Measurements from ENCODE around the gene DUOXA2. TPM values are rescaled to one million over a fixed set of nuclear protein-coding genes. Genes with fewer than 3 reads are reported as not detected.
A peak's percentile ranks its signal among the peaks of the same experiment; 100 is the strongest.

DUOXA2 gene
- total and polyA plus RNA-seq, 12 donors, result not detected

DNA sequence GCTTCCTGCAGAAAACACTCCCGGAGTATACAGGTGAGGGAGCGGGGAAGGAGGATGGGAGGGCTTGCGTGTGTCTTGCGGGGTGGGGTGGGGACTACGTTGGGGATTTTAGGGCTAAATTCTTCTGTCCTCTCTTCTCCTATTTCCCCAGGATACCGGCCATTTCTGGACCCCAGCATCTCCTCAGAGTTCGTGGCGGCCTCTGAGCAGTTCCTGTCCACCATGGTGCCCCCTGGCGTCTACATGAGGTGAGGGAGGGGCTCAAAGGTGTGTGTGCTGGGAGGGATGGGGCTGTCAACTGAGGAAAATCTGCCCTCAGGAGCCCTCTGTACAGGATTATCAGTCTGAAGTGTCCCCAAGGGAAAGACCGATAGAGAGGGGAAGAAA is 22.2 kb downstream of the DUOXA2 start:
- no peaks in the 10 kb centered on the region for H3K36me3 ChIP-seq
- TF ChIP-seq, protein P1, sequence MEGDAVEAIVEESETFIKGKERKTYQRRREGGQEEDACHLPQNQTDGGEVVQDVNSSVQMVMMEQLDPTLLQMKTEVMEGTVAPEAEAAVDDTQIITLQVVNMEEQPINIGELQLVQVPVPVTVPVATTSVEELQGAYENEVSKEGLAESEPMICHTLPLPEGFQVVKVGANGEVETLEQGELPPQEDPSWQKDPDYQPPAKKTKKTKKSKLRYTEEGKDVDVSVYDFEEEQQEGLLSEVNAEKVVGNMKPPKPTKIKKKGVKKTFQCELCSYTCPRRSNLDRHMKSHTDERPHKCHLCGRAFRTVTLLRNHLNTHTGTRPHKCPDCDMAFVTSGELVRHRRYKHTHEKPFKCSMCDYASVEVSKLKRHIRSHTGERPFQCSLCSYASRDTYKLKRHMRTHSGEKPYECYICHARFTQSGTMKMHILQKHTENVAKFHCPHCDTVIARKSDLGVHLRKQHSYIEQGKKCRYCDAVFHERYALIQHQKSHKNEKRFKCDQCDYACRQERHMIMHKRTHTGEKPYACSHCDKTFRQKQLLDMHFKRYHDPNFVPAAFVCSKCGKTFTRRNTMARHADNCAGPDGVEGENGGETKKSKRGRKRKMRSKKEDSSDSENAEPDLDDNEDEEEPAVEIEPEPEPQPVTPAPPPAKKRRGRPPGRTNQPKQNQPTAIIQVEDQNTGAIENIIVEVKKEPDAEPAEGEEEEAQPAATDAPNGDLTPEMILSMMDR (IDR thresholded peaks at IDR 0.05), result peak in 3 of 9 donors; percentile 11 to 16 (median 14)
- peaks cover 0 to 8% (median 6%) of the 10 kb centered on the region in 9 donors for H3K4me1 ChIP-seq
- H3K4me3 ChIP-seq, result no peak overlapping the region
- no peaks in the 10 kb centered on the region for H3K9me3 ChIP-seq
- intact Hi-C loops (cut with DNase I), result no loop called here
- H3K27me3 ChIP-seq, result peaks cover 0 to 61% (median 43%) of the 10 kb centered on the region in 7 donors
- no peak overlapping the region for H3K27ac ChIP-seq
- DNase-seq, result no peak
- ATAC-seq, result no peak
- 17 to 18% methylated on average over 10 of the region's 10 CpGs for WGBS, 2 donors

DNA sequence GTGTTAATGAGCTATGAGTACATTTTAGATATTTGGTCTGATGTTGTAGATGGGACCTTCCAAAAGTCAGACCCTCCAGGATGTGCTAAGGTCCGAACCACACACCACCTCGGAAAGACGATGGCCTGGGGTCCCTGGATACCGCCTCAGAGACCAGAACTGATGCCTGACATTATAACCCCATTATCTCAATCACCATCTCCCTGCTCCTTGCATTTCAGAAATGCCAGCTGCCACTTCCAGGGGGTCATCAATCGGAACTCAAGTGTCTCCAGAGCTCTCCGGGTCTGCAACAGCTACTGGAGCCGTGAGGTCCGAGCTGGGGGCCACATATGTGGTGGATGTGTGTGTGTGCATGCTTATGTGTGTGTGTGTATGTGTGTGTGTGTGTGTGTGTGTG is 23.6 kb downstream of the DUOXA2 start:
- Histone ChIP-seq H3K4me3 (no peak overlapping the region), H3K27ac (no peak overlapping the region), H3K36me3 (no peaks in the 10 kb centered on the region), H3K4me1 (peaks cover 0 to 8% (median 6%) of the 10 kb centered on the region in 9 donors), H3K9me3 (no peaks in the 10 kb centered on the region), H3K27me3 (peaks cover 0 to 51% (median 39%) of the 10 kb centered on the region in 7 donors)
- TF ChIP-seq, protein P1 (IDR thresholded peaks at IDR 0.05), result no peak
- DNase-seq, result no peak
- intact Hi-C loops (cut with DNase I), result no loop called here
- WGBS, 2 donors, result 75 to 81% methylated on average over 8 of the region's 8 CpGs
- no peak for ATAC-seq

DNA sequence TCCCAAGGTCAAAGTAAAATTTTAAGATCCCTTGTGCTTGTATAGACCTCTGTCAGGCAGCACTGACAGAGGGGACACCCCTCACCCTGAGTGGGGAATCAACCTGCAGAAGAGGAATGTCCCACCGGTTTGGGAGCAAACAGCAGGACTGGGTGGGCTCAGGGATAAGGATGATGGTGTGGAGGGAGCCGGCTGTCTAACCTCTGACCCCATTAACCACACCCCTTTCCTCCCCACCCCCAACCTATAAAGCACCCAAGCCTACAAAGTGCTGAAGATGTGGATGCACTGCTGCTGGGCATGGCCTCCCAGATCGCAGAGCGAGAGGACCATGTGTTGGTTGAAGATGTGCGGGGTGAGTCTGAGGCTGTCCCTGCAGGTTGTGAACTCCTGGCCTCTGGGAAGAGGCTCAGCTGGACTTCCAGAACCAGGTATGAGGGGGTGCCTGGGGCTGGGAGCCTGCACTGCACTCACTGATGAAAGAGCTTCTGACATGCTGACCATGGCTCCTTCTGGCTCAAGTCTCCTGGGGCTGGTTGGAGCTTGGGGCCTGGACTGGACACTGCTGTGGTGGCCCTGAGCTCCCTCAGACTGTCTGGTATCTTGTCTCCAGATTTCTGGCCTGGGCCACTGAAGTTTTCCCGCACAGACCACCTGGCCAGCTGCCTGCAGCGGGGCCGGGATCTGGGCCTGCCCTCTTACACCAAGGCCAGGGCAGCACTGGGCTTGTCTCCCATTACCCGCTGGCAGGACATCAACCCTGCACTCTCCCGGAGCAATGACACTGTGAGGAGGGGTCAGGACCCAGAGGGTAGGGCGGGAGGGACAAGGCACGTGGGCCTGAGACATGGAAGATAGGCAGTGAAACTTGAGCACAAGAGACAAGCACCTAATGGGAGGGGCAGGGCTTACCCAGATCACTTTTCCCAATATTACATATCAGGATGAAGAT is 25.0 kb downstream of the DUOXA2 start:
- ATAC-seq, result peak in 4 of 8 donors; percentile 10 to 51 (median 40)
- intact Hi-C loops (cut with DNase I), result no loop called here
- 67 to 71% methylated on average over 12 of the region's 12 CpGs for WGBS, 2 donors
- no peak overlapping the region for H3K4me3 ChIP-seq
- TF ChIP-seq, protein P1 (IDR thresholded peaks at IDR 0.05), result no peak
- no peak for DNase-seq
- no peaks in the 10 kb centered on the region for H3K9me3 ChIP-seq
- H3K27ac ChIP-seq, result no peak overlapping the region
- no peaks in the 10 kb centered on the region for H3K36me3 ChIP-seq
- H3K27me3 ChIP-seq, result peaks cover 0 to 59% (median 28%) of the 10 kb centered on the region in 7 donors
- peaks cover 0 to 8% (median 6%) of the 10 kb centered on the region in 9 donors for H3K4me1 ChIP-seq

DNA sequence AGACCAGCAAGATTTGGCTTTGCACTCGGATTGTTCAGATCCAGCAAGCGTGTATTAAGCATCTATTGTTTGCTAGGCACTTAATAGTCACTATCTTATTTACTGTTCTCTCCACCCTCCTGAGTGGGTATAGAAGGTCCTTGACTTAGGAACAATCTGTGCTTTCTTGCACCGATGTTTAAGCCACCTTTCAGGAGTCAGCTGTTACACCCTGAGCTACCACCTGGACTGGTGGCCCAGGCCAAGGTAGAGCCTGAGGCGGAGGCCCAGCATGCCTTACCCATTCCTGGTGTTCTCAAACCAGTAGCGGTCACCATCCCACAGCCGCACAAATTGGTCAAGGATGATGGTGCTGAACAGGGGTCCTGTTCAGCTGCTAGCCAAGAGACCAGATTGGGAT is 25.6 kb downstream of the DUOXA2 start:
- WGBS, 2 donors, result 91 to 92% methylated on average over 6 of the region's 6 CpGs
- Histone ChIP-seq H3K9me3 (no peaks in the 10 kb centered on the region), H3K4me1 (peaks cover 0 to 7% (median 6%) of the 10 kb centered on the region in 9 donors), H3K27ac (no peak overlapping the region), H3K36me3 (no peaks in the 10 kb centered on the region), H3K27me3 (peaks cover 0 to 55% (median 21%) of the 10 kb centered on the region in 7 donors), H3K4me3 (no peak overlapping the region)
- ATAC-seq (no peak), DNase-seq (no peak)
- intact Hi-C loops (cut with DNase I), result no loop called here
- TF ChIP-seq, protein P1 (IDR thresholded peaks at IDR 0.05), result no peak

All from heart right ventricle (tissue), 16 donors.